Gastrocnemius medialis (tissue), 4 donors: ENCODE measurements around the gene TMEM266.

Source experiments
- POLR2A ChIP-seq, 2 donors: fragments of 450-650 bp; IDR thresholded peaks; one replicate each; pipeline ENCODE4 v1.6.1; 2017; ENCODE audit warnings: antibody characterized with exemption in 2 of 2, mild to moderate bottlenecking in 2 of 2, moderate library complexity in 2 of 2
- TF ChIP-seq, protein P1 (sequence below), 5 experiments: fragments of 450-650 bp in 3 of 5; fragments of 200-600 bp in 2 of 5; sonication (generic) in 2 of 5; IDR thresholded peaks in 4 of 5; conservative IDR thresholded peaks in 1 of 5; 1 replicate in 4 of 5; 2 replicates in 1 of 5; pipeline ENCODE4 v1.5.1; 2016 to 2019; ENCODE audit warnings: antibody characterized with exemption in 5 of 5, mild to moderate bottlenecking in 3 of 5, moderate library complexity in 3 of 5

DNA sequence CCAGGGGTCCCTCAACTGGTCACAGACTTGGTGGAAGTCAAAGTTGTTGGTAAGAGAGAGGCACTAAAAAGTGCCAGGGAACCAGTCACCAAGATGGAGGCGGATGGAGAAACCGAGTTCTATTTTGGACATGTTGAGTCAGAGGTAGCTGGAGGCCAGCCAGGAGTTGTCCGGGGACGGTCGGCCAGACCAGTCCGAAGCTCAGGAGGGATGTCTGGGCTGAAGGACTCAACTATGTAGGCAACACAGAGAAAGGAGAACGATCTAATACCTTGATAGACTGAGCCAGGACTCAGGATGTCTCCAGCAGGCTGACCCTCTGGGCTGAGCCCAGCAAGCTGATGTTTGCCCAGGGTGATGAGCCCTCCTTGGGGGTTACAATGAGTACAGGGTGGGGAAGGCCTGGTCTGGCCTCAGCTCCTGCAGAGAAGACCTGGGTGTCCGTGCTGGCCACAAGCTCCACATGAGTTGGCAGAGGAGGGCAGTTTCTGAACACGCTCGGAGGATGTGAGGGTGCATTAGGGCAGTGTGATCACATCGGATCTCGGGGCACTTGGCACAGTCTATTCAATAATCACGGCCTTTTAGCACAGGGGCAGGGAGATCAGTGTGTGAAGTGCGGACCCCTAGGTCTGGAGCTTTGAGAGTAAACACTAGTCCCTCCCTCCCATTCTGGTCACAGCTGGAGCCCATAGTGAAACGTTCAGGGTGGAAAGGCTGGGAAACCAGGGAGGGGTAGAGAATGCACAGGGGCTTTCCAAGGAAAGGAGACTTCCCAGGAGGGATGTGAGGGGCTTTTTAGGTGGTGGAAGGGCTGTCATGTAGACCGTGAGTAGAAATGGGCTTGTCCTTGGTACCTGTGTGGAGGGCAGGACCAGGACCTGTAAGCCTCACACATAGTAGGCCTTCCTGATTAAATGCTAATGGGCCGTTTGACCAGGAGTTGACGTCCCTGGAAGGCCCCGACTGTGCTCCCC, 139.6 kb downstream of the TMEM266 start:
- TF ChIP-seq, protein P1, sequence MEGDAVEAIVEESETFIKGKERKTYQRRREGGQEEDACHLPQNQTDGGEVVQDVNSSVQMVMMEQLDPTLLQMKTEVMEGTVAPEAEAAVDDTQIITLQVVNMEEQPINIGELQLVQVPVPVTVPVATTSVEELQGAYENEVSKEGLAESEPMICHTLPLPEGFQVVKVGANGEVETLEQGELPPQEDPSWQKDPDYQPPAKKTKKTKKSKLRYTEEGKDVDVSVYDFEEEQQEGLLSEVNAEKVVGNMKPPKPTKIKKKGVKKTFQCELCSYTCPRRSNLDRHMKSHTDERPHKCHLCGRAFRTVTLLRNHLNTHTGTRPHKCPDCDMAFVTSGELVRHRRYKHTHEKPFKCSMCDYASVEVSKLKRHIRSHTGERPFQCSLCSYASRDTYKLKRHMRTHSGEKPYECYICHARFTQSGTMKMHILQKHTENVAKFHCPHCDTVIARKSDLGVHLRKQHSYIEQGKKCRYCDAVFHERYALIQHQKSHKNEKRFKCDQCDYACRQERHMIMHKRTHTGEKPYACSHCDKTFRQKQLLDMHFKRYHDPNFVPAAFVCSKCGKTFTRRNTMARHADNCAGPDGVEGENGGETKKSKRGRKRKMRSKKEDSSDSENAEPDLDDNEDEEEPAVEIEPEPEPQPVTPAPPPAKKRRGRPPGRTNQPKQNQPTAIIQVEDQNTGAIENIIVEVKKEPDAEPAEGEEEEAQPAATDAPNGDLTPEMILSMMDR (IDR thresholded peaks at IDR 0.05 in 4 of 5, conservative IDR thresholded peaks at IDR 0.05 in 1 of 5): no peak
- no peak for TF ChIP-seq POLR2A (IDR thresholded peaks at IDR 0.05)
